OCI-LY7 (cell line): ENCODE measurements around the gene CLDN20.
"Not testable (repeated sequence)": the region's sequence is repeated elsewhere in the genome, so short reads cannot be mapped to it uniquely, and the experiment has no call there.

Experiments
- CTCF ChIP-seq: fragments of 200-600 bp; sonication (generic); conservative IDR thresholded peaks from 2 replicates; pipeline ENCODE4 v1.5.1; 2014; ENCODE audit warnings: mild to moderate bottlenecking, antibody characterized with exemption, low read length, moderate library complexity, mixed read lengths
- EZH2phosphoT487 ChIP-seq: fragments of 200-600 bp; sonication (generic); IDR thresholded peaks from 2 replicates; pipeline ENCODE4 v1.6.1; 2018; ENCODE audit warnings: low read depth, borderline replicate concordance, mild to moderate bottlenecking, mixed run types, antibody characterized with exemption, low read length, moderate library complexity, mixed read lengths

DNA sequence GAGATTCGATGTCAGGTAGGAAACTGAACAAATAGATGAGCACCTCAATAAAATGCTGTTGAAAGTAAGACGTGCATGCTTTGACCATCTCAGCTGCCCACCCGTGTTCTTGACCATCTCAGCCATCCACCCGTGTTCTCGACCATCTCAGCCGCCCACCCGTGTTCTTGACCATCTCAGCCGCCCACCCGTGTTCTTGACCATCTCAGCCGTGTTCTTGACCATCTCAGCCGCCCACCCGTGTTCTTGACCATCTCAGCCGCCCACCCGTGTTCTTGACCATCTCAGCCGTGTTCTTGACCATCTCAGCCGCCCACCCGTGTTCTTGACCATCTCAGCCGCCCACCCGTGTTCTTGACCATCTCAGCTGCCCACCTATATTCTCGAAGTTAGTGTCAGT lies 45.1 kb upstream of the CLDN20 start:
- not testable (repeated sequence) for TF ChIP-seq CTCF, EZH2phosphoT487
